Natural killer cell (primary cell): ENCODE data around the gene WIZ. TPM values are rescaled to one million over a fixed set of nuclear protein-coding genes. Genes with fewer than 3 reads are reported as not detected.
A peak's percentile ranks its signal among the peaks of the same experiment; 100 is the strongest.

Experiments used
- ATAC-seq, 3 donors: fragments of 150-1000 bp in 2 of 3; fragments of 200-7000 bp in 1 of 3; cut with Tn5 transposase; 1 replicate in 1 of 3; 2 replicates in 2 of 3; pipeline ENCODE4 v1.10.0; 2021; ENCODE audit warnings: mild to moderate bottlenecking in 2 of 3, moderate library complexity in 2 of 3
- DNase-seq, 2 donors: peaks; one replicate each; pipeline versions ENCODE4 v3.0.0 to v3.0.0-alpha.2; 2013 to 2021; ENCODE audit warnings: mixed read lengths in 1 of 2
- H3K27ac ChIP-seq: one replicate; pipeline ENCODE4 v1.5.1; 2013; ENCODE audit warnings: mild to moderate bottlenecking, low read length
- H3K27me3 ChIP-seq: one replicate; pipeline ENCODE4 v1.6.1; 2013; ENCODE audit warnings: low read length; ENCODE audit not compliant: control insufficient read depth, insufficient read depth
- H3K36me3 ChIP-seq: one replicate; pipeline ENCODE4 v1.6.1; 2013; ENCODE audit warnings: low read length; ENCODE audit not compliant: control insufficient read depth, insufficient read depth
- H3K4me1 ChIP-seq: one replicate; pipeline ENCODE4 v1.6.1; 2013; ENCODE audit warnings: low read length; ENCODE audit not compliant: control insufficient read depth, insufficient read depth
- H3K4me3 ChIP-seq: one replicate; pipeline ENCODE4 v1.5.1; 2013; ENCODE audit warnings: low read length
- H3K9me3 ChIP-seq: one replicate; pipeline ENCODE4 v1.6.1; 2013; ENCODE audit warnings: low read length; ENCODE audit not compliant: control insufficient read depth, insufficient read depth
- H3K27ac Mint-ChIP-seq, 2 donors: one replicate each; pipeline ENCODE4 v1.8.0; 2022; ENCODE audit warnings: mild to moderate bottlenecking in 2 of 2, mixed read lengths in 2 of 2, moderate library complexity in 1 of 2
- H3K27me3 Mint-ChIP-seq, 2 donors: one replicate each; pipeline ENCODE4 v1.8.0; 2022; ENCODE audit warnings: low read depth in 2 of 2, mixed read lengths in 2 of 2
- H3K36me3 Mint-ChIP-seq: one replicate; pipeline ENCODE4 v1.8.0; 2022; ENCODE audit warnings: mixed read lengths
- H3K4me1 Mint-ChIP-seq, 2 donors: one replicate each; pipeline ENCODE4 v1.8.0; 2022; ENCODE audit warnings: mixed read lengths in 2 of 2
- H3K4me3 Mint-ChIP-seq: one replicate; pipeline ENCODE4 v1.8.0; 2022; ENCODE audit warnings: mild to moderate bottlenecking, moderate library complexity, mixed read lengths
- H3K9me3 Mint-ChIP-seq, 2 donors: one replicate each; pipeline ENCODE4 v1.8.0; 2022; ENCODE audit warnings: mixed read lengths in 2 of 2
- CTCF ChIP-seq: fragments of 200-600 bp; IDR thresholded peaks from one replicate; pipeline ENCODE4 v1.8.0; 2022; ENCODE audit warnings: antibody characterized with exemption
- WGBS: methylation state at CpG from one replicate; pipeline ENCODE4 v1.1.7; 2013; ENCODE audit warnings: missing lambda C conversion rate; ENCODE audit not compliant: insufficient coverage; 5-methylcytosine and 5-hydroxymethylcytosine counted together
- intact Hi-C: fragments of 100-400 bp; cut with micrococcal nuclease; formaldehyde crosslinking; loops from one replicate; pipeline ENCODE4 v1.14.2; 2022
- total RNA-seq, 4 donors: library from RNA; stranded (reverse); fragments of 120-200 nt in 1 of 4; gene quantifications; one replicate each; pipeline versions ENCODE4 v1.2.3 to v1.2.4, GENCODE V29; 2013 to 2022

WIZ gene
- total RNA-seq, 3 donors from 2014 or later (not counting 1 experiment from before 2014, with no cell fraction given): 24.3 to 29.3 (median 24.4) TPM

DNA sequence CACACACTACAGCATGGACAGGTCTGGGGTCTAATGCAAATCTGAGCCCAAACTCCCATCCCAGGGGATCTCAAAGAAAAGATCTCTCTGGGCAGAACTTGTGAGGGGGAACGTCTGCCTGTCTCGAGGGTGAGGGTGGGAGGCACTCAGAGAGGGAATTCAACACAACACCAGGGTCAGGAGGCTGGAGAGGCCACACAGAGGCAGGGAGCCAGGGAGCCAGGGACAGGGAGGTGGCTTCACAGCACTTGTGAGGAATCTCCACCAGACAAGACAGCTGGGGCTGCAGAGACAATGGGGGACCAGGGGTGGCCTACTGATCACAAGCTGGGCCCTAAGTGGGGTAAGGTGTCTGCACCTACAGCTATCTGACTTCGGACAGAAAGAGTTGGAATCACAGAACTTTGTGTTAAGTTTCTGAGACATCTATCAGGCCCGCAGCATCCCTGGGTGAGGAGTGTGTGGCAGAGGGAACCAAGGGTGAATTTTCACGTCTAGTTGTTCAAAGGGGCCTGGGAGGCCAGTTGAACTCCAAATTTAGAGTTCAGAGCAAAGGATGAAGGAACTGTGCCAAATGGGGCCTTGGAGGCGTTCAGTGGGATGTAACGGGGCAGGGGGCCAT lies 18.2 kb downstream of the WIZ start:
- Histone ChIP-seq H3K4me3 (peak overlapping the region; percentile 67), H3K36me3 (peaks cover 20% of the 10 kb centered on the region), H3K4me1 (peaks cover 33% of the 10 kb centered on the region), H3K27ac (no peak overlapping the region), H3K27me3 (no peaks in the 10 kb centered on the region), H3K9me3 (no peaks in the 10 kb centered on the region)
- H3K4me1 Mint-ChIP-seq: peaks cover 24 to 30% of the 10 kb centered on the region in 2 donors
- peak overlapping the region; percentile 81 to 88 for H3K27ac Mint-ChIP-seq
- 41% methylated on average over 7 of the region's 7 CpGs for WGBS
- H3K9me3 Mint-ChIP-seq: no peaks in the 10 kb centered on the region
- peak overlapping the region; percentile 95 for H3K4me3 Mint-ChIP-seq
- no peak for TF ChIP-seq CTCF
- H3K36me3 Mint-ChIP-seq: no peaks in the 10 kb centered on the region
- ATAC-seq (no peak), DNase-seq (no peak)
- H3K27me3 Mint-ChIP-seq: no peaks in the 10 kb centered on the region
- intact Hi-C loops: no loop called here

- Histone ChIP-seq H3K27ac (no peak overlapping the region), H3K27me3 (no peaks in the 10 kb centered on the region), H3K36me3 (peaks cover 22% of the 10 kb centered on the region), H3K4me3 (no peak overlapping the region), H3K9me3 (no peaks in the 10 kb centered on the region), H3K4me1 (peaks cover 33% of the 10 kb centered on the region)
- H3K4me1 Mint-ChIP-seq: peaks cover 24 to 30% of the 10 kb centered on the region in 2 donors
- TF ChIP-seq CTCF: no peak
- DNase-seq: no peak
- ATAC-seq: no peak
- peak overlapping the region; percentile 95 for H3K4me3 Mint-ChIP-seq
- intact Hi-C loops: no loop called here
- no peaks in the 10 kb centered on the region for H3K27me3 Mint-ChIP-seq
- no peaks in the 10 kb centered on the region for H3K9me3 Mint-ChIP-seq
- no peak overlapping the region for H3K27ac Mint-ChIP-seq
- WGBS: 91% methylated on average over 10 of the region's 10 CpGs
- H3K36me3 Mint-ChIP-seq: no peaks in the 10 kb centered on the region
These were observed 19.1 kb downstream of the WIZ start for GRCh38 chr19:15430526-15431120.

- no peak for DNase-seq
- intact Hi-C loops: no loop called here
- TF ChIP-seq CTCF: no peak
These were observed 19.8 kb downstream of the WIZ start for GRCh38 chr19:15429825-15430467.

More at GRCh38 chr19:15429825-15430467, 19.8 kb downstream of the WIZ start:
- Histone ChIP-seq H3K27ac (no peak overlapping the region), H3K4me1 (peaks cover 33% of the 10 kb centered on the region), H3K4me3 (no peak overlapping the region), H3K27me3 (no peaks in the 10 kb centered on the region), H3K9me3 (no peaks in the 10 kb centered on the region), H3K36me3 (peaks cover 28% of the 10 kb centered on the region)
- peaks cover 24 to 30% of the 10 kb centered on the region in 2 donors for H3K4me1 Mint-ChIP-seq
- H3K9me3 Mint-ChIP-seq: no peaks in the 10 kb centered on the region
- 95% methylated on average over 24 of the region's 24 CpGs for WGBS
- ATAC-seq: no peak
- H3K27me3 Mint-ChIP-seq: no peaks in the 10 kb centered on the region
- H3K36me3 Mint-ChIP-seq: no peaks in the 10 kb centered on the region
- H3K27ac Mint-ChIP-seq: no peak overlapping the region
- H3K4me3 Mint-ChIP-seq: no peak overlapping the region
